ENCODE data around the gene AQP7.

GRCh38 chr9:33425128-33425533 is 22.8 kb upstream of the AQP7 start:
- TF ChIP-seq CTCF (conservative IDR thresholded peaks at IDR 0.05 in 1 of 2, IDR thresholded peaks at IDR 0.05 in 1 of 2; ENCODE audit: low read depth in 1 of 2, low read length in 2 of 2) (no peak), EZH2 (IDR thresholded peaks at IDR 0.05; ENCODE audit: low read length, missing control alignments) (no peak)
